Left ventricle myocardium inferior (tissue), 1 donor: ENCODE data around the gene FLOT1. TPM values are rescaled to one million over a fixed set of nuclear protein-coding genes. Genes with fewer than 3 reads are reported as not detected.

Source experiments
- DNase-seq: peaks from one replicate; pipeline ENCODE4 v3.0.0-alpha.2; 2020
- H3K27ac ChIP-seq: fragments of 200-600 bp; replicated peaks from 2 replicates; pipeline ENCODE4 v1.8.0; 2021
- H3K27me3 ChIP-seq: fragments of 200-600 bp; 2 replicates; pipeline ENCODE4 v1.8.0; 2021; ENCODE audit warnings: low read depth
- H3K36me3 ChIP-seq: fragments of 200-600 bp; 2 replicates; pipeline ENCODE4 v1.8.0; 2021
- H3K4me1 ChIP-seq: fragments of 200-600 bp; 2 replicates; pipeline ENCODE4 v1.8.0; 2021
- H3K4me3 ChIP-seq: fragments of 200-600 bp; 2 replicates; pipeline ENCODE4 v1.8.0; 2021; ENCODE audit warnings: mild to moderate bottlenecking, moderate library complexity
- H3K9me3 ChIP-seq: fragments of 200-600 bp; replicated peaks from 2 replicates; pipeline ENCODE4 v1.8.0; 2021
- CTCF ChIP-seq: fragments of 200-600 bp; IDR thresholded peaks from 2 replicates; pipeline ENCODE4 v1.8.0; 2021; ENCODE audit warnings: antibody characterized with exemption, mild to moderate bottlenecking, borderline replicate concordance
- intact Hi-C: fragments of 100-400 bp; cut with micrococcal nuclease; formaldehyde crosslinking; loops from one replicate; pipeline ENCODE4 v1.11.0; 2022
- total RNA-seq: library from RNA; stranded (reverse); fragmentation: NEBNext Ultra II Directional; extraction: Animal tissue kit (Norgen Biotek cat#: 25700); gene quantifications from one replicate; pipeline ENCODE4 v1.2.1, GENCODE V29; 2021
- donor health status: DM: no; HTN: yes; CAD: no; lungs with severe emphysema.

FLOT1 gene
- total RNA-seq, 1 donor from 2014 or later: 223 TPM

DNA sequence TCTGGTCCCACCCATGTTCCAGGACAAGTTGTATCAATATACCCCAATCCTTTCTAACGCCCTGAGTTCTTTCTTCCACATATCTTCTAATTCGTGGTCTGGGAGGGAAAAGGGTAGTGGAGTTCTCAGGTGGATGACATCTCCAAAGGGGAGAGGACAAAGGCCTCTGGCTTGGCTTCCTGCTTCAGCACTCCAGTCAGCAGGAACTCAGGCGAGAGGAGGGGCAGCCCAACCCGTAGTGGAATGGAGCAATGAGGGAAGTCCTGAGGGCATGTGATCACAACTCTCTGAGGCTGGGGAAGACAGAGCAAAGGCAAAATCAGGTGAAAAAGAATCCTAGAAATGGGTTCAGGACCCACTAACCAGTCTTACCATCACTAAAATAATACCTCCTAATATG lies 42.1 kb downstream of the FLOT1 start:
- peak overlapping the region; percentile 27 for H3K27ac ChIP-seq
- no peak for DNase-seq
- H3K36me3 ChIP-seq: peaks cover 29% of the 10 kb centered on the region
- H3K9me3 ChIP-seq: no peaks in the 10 kb centered on the region
- intact Hi-C loops: no loop called here
- no peak overlapping the region for H3K4me3 ChIP-seq
- peaks cover 12% of the 10 kb centered on the region for H3K4me1 ChIP-seq
- no peak for TF ChIP-seq CTCF
- H3K27me3 ChIP-seq: no peaks in the 10 kb centered on the region

DNA sequence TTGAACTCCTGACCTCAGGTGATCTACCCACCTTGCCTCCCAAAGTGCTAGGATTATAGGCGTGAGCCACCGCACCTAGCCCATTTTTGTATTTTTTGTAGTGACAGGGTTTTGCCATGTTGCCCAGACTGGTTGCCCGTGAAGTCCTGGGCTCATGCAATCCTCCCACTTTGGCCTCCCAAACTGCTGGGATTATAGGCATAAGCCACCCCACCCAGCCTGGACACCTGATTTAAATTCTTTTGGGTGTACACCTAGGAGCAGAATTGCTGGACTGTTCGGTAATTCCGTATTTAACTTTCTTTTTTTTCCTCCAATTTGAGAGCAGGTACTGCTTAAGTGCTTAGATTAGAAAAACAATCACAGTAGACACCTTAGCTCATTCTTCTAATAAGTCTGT lies 46.1 kb downstream of the FLOT1 start:
- no peak overlapping the region for H3K27ac ChIP-seq
- peaks cover 12% of the 10 kb centered on the region for H3K36me3 ChIP-seq
- DNase-seq: no peak
- no peaks in the 10 kb centered on the region for H3K9me3 ChIP-seq
- H3K27me3 ChIP-seq: no peaks in the 10 kb centered on the region
- H3K4me1 ChIP-seq: peaks cover 13% of the 10 kb centered on the region
- no peak overlapping the region for H3K4me3 ChIP-seq
- intact Hi-C loops: no loop called here
- TF ChIP-seq CTCF: no peak

- TF ChIP-seq CTCF: no peak
- intact Hi-C loops: no loop called here
- peak overlapping the region; percentile 73 for H3K4me3 ChIP-seq
- DNase-seq: no peak
- no peaks in the 10 kb centered on the region for H3K36me3 ChIP-seq
- H3K27ac ChIP-seq: peak overlapping the region; percentile 97
- H3K9me3 ChIP-seq: no peaks in the 10 kb centered on the region
- H3K27me3 ChIP-seq: no peaks in the 10 kb centered on the region
- H3K4me1 ChIP-seq: peaks cover 50% of the 10 kb centered on the region
Observed at GRCh38 chr6:30691208-30691847, 51.2 kb downstream of the FLOT1 start.

DNA sequence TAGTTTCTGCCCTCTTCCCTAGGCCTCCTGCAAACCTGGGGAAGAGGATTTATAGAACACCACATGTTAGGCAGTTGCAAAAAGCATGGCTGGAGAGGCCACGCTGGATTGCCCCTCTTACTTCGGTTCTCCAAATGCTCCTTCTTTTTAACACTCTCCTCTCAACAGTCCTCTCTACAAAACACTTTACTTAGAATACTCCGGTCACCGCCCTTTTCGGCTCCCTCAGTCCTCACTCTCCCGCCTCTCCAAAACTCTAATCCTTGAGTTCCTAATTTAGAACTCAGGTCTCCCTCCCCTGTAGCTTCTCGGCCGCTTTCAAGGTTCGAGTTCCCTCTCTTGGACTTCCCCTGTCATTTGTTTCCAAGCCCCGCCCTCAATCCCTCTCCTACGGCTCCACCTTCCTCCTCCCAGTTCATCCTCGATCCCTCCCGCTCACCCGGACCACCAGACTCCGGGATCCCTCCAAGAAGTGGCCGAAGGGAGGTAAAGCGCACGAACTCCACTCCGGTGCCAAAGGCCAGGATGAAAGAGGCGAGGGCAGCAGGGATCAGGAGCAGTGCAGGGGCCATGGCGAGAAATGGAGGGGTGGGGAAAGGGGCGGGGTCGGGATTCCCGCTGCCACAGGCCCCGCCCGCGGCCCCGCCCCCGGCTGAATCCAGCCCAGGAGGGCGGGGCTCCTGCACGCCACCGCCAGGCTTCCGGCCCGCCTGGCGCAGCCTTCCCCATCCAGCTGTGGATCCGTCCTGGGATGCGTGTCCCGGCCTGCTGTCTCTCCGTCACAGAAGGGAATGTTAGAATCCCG lies 51.9 kb downstream of the FLOT1 start, which contains the start of gene NRM:
NRM (minus strand) TSS at position 582 of the 805 bp plus-strand sequence; CDS start at position 572, 10 bp downstream.
- H3K9me3 ChIP-seq: no peaks in the 10 kb centered on the region
- no peaks in the 10 kb centered on the region for H3K36me3 ChIP-seq
- peaks cover 57% of the 10 kb centered on the region for H3K4me1 ChIP-seq
- DNase-seq: peak; percentile 89
- peak within 1 kb of the TSS; percentile 97 for H3K27ac ChIP-seq
- H3K4me3 ChIP-seq: peak within 1 kb of the TSS; percentile 73
- H3K27me3 ChIP-seq: no peaks in the 10 kb centered on the region
- no peak for TF ChIP-seq CTCF
- intact Hi-C loops: no loop called here

- Histone ChIP-seq H3K9me3 (no peaks in the 10 kb centered on the region), H3K4me3 (peak overlapping the region; percentile 73), H3K27ac (peak overlapping the region; percentile 97), H3K27me3 (no peaks in the 10 kb centered on the region), H3K36me3 (no peaks in the 10 kb centered on the region), H3K4me1 (peaks cover 63% of the 10 kb centered on the region)
- no peak for DNase-seq
- intact Hi-C loops: no loop called here
- no peak for TF ChIP-seq CTCF
Observed at GRCh38 chr6:30689985-30690384, 52.5 kb downstream of the FLOT1 start.
